ENCODE data around the gene CACNA1D.

The CACNA1D gene

GRCh38 chr3:53843195-53844177 lies 349.1 kb downstream of the CACNA1D start:
- H3K27ac ChIP-seq, result peak overlapping the region; percentile 94; the same call in 1 of the 2 replicates

DNA sequence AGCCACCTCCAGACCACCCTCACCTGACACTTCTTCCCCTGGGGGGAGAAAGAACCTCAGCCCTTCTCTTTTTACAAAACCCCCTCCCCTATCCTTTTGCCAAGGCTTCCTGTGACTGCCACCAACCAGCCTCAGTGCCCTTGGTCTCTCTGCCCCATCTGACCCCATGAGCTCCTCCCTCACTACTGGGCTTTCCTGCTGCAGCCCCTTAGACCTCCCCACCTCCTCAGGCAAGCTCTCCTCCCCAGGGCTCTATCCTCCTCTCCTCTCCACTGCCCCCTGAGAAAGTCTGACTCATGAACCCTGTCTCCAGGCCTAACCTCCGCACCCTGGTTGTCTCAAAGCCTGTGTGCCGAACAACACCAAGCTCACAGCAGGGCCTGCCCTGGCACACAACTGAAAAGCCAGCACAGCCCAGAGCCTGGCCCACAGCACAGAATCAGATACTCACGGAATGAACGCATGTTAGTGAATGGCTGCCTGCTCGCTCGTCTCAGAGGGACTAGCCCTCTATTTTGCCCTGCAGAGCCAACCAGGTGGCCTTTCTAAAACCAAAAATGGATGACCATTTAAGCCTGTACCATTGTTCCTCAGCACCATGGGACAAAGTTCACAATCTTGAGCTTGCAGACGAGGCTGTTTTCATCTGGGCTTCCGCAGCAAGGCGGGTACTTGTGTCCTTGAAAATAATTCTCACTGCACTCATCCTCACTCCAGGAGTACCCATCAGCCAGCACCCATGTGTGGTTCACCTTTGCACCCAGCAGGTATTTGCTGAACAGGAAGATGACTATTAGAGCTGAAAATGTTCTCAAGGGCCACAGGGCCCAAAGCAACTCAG lies 350.1 kb downstream of the CACNA1D start:
- TF ChIP-seq CTCF (conservative IDR thresholded peaks at IDR 0.05), result no peak
- no peak for TF ChIP-seq ZFX (IDR thresholded peaks at IDR 0.05)
- H3K27ac ChIP-seq, result peak overlapping the region; percentile 94

More at GRCh38 chr3:53843195-53844177, 349.1 kb downstream of the CACNA1D start:
- TF ChIP-seq ZFX (IDR thresholded peaks at IDR 0.05) (no peak), CTCF (conservative IDR thresholded peaks at IDR 0.05) (no peak)

DNA sequence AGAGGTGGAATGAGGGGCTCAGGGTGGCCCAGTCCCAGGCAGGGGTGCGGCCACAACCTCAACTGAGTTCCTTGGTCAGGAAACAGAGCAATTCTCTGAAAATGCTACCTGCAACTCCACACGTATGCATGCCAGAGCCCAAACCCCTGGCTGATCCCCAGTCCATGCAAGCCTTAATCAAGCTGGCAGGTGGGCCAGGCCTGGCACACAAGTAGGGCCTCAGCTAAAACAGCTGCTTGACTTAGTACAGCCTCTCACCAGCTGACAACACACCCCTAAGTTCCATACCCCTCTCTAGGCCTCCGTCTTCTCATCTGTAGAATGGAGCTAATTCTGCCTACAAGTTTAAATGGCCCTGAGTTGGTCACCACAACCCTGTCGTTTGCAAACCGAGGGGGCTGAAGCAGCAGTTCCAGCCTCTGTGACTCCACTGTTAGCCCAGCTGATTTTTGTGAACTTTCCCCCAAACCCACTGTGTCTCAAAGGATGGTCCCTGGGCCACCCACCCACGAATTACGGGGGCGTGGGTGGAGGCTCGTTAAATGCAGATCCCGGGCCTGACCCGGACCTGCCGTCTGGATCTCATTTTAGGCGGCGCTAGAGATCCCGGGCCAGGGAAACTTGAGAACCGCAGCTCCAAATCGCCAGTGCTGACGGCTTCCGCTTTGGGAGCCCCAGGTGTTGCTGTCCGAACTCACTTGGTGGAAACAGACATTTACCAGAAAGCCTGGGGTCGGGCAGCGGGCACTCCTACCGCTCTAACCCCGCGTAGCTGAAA lies 350.9 kb downstream of the CACNA1D start:
- TF ChIP-seq CTCF (conservative IDR thresholded peaks at IDR 0.05) (peak; percentile 68), ZFX (IDR thresholded peaks at IDR 0.05) (no peak)
- H3K27ac ChIP-seq, result peak overlapping the region; percentile 94

DNA sequence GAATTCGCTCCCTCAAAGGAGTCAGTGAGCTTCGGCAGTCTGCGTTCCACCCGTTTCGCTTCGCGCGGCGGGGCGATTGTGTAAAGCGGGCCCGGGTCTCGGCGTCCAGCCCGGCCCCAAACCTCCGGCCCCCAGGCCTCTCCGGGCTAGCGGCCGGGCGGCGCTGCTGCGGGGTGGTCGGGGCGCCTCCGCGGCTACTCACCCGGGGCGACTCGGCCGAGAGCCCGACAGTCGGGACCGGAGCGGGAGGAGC lies 351.4 kb downstream of the CACNA1D start:
- peak overlapping the region; percentile 94 for H3K27ac ChIP-seq
- TF ChIP-seq CTCF (conservative IDR thresholded peaks at IDR 0.05) (peak; percentile 43), ZFX (IDR thresholded peaks at IDR 0.05) (peak; percentile 81; the same call in 1 of the 2 replicates)

DNA sequence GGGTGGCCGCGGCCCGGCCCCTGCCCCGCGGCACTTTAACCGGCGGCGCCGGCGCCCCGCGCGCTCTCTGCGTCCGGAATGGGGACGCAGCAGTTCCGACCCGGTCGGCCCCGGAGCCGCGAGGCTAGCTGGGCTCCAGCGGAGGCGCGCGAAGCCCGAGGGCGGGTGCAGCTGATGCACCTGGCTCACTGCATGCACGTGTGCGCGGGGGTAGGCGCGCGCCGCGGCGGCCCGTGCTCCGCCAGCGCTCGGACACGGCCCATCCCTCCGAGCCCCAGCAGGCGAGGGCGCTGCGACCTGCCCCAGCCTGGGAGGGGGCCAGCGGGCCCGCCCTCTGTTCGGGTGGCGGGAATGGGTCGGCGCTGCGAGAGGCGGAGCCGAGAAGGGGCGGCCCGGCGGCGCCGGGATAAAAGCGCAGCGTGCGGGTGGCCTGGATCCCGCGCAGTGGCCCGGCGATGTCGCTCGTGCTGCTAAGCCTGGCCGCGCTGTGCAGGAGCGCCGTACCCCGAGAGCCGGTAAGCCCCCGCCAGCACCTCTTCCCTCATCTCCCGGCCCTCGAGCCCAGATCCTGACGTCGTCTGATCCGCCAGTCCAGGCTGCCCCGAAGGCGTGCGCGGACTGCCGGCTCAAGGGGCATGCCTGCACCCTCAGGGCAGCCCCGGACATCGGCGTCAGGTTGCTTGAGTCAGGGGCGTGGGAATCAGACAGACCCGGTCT lies 351.9 kb downstream of the CACNA1D start, which contains the start of the genes CHDH and IL17RB:
Gene CHDH (minus strand): TSS at position 286 of the 717 bp plus-strand sequence. CDS start 22,411 bp downstream, outside the sequence.
Gene IL17RB (plus strand): TSS at position 435 of the 717 bp plus-strand sequence. CDS start 21 bp downstream, at position 456.
- TF ChIP-seq CTCF (conservative IDR thresholded peaks at IDR 0.05) (no peak), ZFX (IDR thresholded peaks at IDR 0.05) (peak; percentile 72)
- H3K27ac ChIP-seq, result peak within 1 kb of the TSS; percentile 94

DNA sequence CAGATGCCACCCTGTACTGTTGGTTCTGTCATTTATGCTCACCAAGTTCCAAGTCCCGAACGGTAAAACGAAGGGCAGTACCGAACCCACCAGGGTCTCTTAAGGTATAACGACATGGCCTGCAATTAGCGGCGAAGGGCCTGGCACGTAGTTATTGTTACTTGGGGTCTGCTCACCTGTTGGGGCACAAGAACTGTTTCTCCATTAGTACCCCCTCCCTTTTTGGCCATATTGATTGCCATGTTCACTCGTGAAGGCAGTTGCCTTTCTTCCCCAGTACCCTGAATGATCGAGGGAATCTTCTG lies 352.4 kb downstream of the CACNA1D start:
- H3K27ac ChIP-seq, result peak overlapping the region; percentile 94
- TF ChIP-seq ZFX (IDR thresholded peaks at IDR 0.05), result no peak
- no peak for TF ChIP-seq CTCF (conservative IDR thresholded peaks at IDR 0.05)

Data from C4-2B (cell line).